Spleen (tissue), 7 donors: ENCODE results near the gene HIVEP3.

Experiments used
- POLR2A ChIP-seq, 3 donors: fragments of 450-650 bp; IDR thresholded peaks; one replicate each; pipeline ENCODE4 v1.5.1; 2017; ENCODE audit warnings: antibody characterized with exemption in 3 of 3, mild to moderate bottlenecking in 1 of 3
- POLR2AphosphoS5 ChIP-seq, 3 donors: sonication (generic); formaldehyde crosslinking; IDR thresholded peaks; one replicate each; pipeline ENCODE4 v1.5.1; 2017; ENCODE audit warnings: antibody characterized with exemption in 3 of 3
- TF ChIP-seq, protein P1 (sequence below), 11 experiments: fragments of 200-600 bp in 7 of 11; fragments of 450-650 bp in 4 of 11; sonication (generic) in 4 of 11; IDR thresholded peaks in 8 of 11; conservative IDR thresholded peaks in 3 of 11; 1 replicate in 7 of 11; 2 replicates in 4 of 11; pipeline versions ENCODE4 v1.4.0 to v1.8.0; 2016 to 2021; ENCODE audit warnings: antibody characterized with exemption in 11 of 11, inconsistent platforms in 4 of 11, mild to moderate bottlenecking in 1 of 11
- donor health status: DM: no; HTN: no; CAD: no; lungs with moderate emphysema.
- donor health status: DM: no; HTN: no; CAD: no.
- donor health status: DM: no; HTN: no; CAD: no.

DNA sequence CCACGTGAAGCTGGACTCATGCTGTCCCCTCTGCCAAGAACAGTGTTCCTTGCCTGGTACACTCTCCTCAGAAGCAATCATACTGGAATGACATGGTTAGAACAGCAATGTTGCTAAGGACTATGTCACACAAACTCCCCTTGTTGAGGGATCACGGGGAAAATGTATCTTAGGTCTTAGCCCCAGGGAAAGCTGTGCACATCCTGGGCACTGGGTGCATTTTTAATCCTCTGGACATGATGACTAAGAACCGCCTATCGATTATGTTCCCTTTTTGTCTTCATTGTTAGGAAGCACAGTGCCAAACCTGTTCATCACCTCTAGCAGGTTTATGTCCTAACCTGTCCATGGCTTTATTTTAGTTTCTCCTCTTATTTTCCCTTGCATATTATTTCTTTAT is 115.1 kb downstream of the HIVEP3 start:
- TF ChIP-seq, protein P1, sequence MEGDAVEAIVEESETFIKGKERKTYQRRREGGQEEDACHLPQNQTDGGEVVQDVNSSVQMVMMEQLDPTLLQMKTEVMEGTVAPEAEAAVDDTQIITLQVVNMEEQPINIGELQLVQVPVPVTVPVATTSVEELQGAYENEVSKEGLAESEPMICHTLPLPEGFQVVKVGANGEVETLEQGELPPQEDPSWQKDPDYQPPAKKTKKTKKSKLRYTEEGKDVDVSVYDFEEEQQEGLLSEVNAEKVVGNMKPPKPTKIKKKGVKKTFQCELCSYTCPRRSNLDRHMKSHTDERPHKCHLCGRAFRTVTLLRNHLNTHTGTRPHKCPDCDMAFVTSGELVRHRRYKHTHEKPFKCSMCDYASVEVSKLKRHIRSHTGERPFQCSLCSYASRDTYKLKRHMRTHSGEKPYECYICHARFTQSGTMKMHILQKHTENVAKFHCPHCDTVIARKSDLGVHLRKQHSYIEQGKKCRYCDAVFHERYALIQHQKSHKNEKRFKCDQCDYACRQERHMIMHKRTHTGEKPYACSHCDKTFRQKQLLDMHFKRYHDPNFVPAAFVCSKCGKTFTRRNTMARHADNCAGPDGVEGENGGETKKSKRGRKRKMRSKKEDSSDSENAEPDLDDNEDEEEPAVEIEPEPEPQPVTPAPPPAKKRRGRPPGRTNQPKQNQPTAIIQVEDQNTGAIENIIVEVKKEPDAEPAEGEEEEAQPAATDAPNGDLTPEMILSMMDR (IDR thresholded peaks at IDR 0.05 in 8 of 11, conservative IDR thresholded peaks at IDR 0.05 in 3 of 11): no peak
- TF ChIP-seq POLR2A (IDR thresholded peaks at IDR 0.05): no peak
- TF ChIP-seq POLR2AphosphoS5 (IDR thresholded peaks at IDR 0.05): no peak
